HCEC 1CT (cell line): ENCODE data around the gene RERE.

ENCODE experiments used
- DNase-seq: peaks from one replicate; pipeline ENCODE4 v3.0.0-alpha.2; 2017

RERE gene

DNA sequence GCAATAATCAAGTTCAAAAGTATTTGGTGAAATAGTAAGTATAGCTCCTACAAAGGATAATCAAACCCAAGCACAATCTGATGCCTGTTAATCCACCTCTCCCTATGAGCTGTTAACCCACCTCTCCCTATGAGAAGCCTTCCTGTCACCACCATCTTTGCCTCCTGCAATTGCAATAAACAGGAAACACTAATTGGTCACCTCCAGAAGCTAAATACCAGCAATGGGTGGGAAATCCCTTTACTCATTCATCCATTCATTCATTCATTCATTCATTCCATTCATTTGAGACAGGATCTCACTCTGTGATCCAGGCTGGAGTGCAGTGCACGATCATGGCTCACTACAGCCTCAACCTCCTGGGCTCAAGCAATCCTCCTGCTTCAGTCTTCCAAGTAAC is 132.8 kb downstream of the RERE start:
- DNase-seq: no peak

DNA sequence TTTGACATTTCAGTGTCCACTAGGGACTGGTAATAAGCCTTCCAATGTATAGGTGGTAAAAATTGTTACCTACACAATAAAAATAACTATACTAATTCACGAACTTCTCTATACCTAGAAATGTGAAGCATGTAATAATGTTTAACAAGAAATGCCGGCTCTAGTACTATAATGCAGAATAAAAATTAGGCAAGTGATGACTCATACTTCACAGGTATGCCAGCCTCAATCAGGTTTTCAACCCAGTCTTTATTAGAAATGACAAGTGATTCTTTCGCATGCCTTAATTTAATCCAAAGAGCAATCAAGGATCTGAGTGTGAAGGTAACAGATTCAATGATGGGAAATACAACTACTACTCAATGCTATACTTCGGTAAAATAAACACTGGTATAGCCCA is 134.9 kb downstream of the RERE start:
- no peak for DNase-seq

GRCh38 chr1:8681911-8682310 is 135.5 kb downstream of the RERE start:
- DNase-seq: no peak

GRCh38 chr1:8680664-8681650 is 136.5 kb downstream of the RERE start:
- DNase-seq: no peak

- no peak for DNase-seq
These were observed 137.3 kb downstream of the RERE start for GRCh38 chr1:8679929-8680663.

GRCh38 chr1:8679395-8679800 is 138.0 kb downstream of the RERE start:
- no peak for DNase-seq

DNA sequence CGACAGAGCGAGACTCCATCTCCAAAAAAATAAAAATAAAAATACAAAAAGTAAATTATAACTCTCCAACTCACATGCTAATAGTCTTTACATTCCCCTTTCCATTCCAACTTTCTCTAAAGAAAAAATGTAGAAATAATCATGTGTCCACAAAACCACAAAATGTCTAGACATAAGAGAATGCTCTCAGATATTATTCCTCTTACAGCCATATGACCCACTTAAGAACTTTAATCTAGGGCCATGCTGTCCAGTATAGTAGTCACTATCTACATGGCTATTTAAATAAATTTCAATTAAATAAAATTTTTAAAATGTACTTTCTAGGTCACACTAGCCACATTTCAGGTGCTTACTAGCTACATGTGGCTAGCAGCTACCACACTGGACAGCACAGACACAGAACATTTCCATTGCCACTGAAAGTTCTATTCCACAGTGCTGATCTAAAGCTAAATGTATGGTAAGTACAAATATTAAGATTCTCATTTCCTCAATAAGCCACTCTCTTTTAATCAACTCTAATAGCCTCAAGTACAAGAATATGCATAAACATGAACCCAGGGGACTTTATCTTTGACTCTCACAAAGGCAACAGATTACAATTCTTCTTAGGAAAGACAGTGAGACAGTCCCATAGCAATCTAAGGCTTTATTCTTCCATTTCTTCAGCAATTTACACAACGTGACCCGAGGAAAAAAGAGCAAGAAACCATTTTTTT is 138.6 kb downstream of the RERE start:
- DNase-seq: no peak

DNA sequence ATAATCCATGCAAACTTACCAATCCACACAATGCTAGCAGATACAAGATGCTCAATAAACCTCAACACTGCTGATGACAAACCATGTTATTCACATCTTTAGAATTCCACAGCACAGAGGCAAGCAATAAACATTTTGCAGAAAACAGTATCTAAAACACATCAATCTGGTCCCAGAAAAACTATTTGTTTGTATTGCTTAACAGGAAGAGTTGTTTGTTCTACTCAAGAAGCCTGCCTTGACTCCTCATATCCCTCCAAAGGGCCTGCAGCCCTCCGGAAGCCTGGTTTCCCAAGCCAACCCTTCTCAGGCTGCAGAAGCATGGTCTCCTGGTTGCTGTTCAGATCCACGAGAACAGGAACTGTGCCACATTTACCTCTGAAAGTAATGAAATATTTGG is 139.7 kb downstream of the RERE start:
- no peak for DNase-seq

- no peak for DNase-seq
These were observed 140.6 kb downstream of the RERE start for GRCh38 chr1:8676813-8677212.

- DNase-seq: no peak
These were observed 141.4 kb downstream of the RERE start for GRCh38 chr1:8676072-8676471.

DNA sequence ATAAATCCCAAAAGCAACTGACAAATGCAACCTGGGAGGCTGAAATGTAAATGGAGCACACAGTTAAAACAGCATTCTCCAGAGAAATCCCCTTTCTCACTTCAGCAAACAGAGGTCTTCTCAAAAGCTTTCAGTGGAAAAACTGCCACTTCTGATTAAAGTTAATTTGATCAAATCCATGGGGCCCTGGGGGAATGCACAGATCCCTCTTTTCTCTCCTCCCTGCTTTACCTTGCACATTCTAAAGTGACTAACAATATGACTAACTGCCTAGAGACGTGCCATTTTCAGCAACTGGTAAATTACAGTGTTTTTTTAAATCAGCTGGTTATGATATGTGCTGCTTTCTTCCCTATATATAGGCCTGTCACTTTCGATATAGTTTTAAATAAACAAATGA is 142.5 kb downstream of the RERE start:
- peak; percentile 63 for DNase-seq

GRCh38 chr1:8674481-8674880 is 143.0 kb downstream of the RERE start:
- DNase-seq: no peak

GRCh38 chr1:8671306-8671917 is 146.0 kb downstream of the RERE start:
- peak; percentile 71 for DNase-seq

GRCh38 chr1:8670371-8670818 is 147.0 kb downstream of the RERE start:
- DNase-seq: no peak

DNA sequence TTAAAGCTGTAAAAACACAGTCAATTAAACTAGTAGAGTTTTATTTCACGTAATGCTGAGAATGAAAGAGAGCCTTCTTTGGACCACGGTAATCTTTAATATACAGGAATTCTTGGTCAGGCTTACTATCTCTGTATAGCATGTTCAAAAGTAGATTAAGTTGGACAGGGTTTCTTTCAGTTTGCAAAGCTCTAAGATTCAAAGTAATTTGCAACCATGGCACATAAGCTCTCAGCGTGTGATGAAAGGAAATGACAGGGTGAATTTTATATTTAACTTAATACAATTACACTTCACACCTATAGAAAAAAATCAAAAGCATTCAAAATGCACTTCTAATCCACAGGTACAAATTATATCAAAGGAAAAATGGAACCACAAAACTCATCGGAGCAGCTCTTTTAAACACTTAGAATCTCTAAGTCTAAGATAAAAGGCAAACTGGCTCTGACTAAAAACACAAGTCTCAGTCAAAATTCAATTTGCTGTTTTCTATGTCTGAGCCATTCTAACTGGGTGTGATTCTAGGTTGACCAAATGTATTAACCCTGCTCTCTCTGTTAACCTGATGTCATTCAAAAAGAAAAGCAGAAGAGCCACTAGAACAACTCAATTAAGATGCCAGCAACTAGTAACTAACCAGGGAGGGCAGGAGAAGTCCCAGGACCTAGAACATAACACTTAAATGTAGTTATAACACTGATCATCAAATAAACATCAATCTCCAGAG is 147.7 kb downstream of the RERE start:
- no peak for DNase-seq

GRCh38 chr1:8667869-8668594 is 149.4 kb downstream of the RERE start:
- DNase-seq: peak; percentile 83

- no peak for DNase-seq
These were observed 150.9 kb downstream of the RERE start for GRCh38 chr1:8666389-8667167.

- DNase-seq: no peak
These were observed 151.6 kb downstream of the RERE start for GRCh38 chr1:8665833-8666232.

GRCh38 chr1:8664887-8665286 is 152.6 kb downstream of the RERE start:
- DNase-seq: no peak

DNA sequence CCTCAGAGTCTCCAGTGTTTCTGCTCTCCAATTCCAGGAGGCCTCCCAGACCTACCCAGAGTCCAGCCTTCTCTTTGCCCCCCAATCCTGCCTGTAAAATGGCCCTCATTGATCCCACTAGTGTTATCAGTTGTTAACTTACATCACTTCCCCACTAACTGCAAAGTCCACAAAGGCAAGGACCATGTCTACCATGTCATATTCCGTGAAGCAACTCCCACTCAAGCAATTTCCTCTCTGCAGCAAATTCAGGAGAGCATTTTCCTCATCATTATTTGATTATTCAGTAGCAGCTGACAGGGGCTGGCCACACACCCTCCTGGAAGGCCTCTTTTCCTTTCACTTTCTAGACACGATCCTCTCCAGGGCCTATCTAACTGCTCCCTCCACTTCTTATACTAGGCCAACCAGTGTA is 153.5 kb downstream of the RERE start:
- peak; percentile 58 for DNase-seq
